ENCODE data around the gene ZNF774.

GRCh38 chr15:90348456-90348855 lies 3.6 kb upstream of the ZNF774 start:
- TF ChIP-seq POLR2A (IDR thresholded peaks at IDR 0.05; ENCODE audit: low read depth, low read length) = no peak
- TF ChIP-seq TAF1 (IDR thresholded peaks at IDR 0.05; ENCODE audit: low read depth, low read length) = no peak
- TF ChIP-seq POLR2AphosphoS5 (IDR thresholded peaks at IDR 0.05; ENCODE audit: low read depth, low read length) = no peak

Data from GM12891 (cell line).